K562 (cell line): ENCODE data around the gene KRT36. TPM values are rescaled to one million over a fixed set of nuclear protein-coding genes. Genes with fewer than 3 reads are reported as not detected.

Experiments used
- ATAC-seq: fragments of 200-7000 bp; cut with Tn5 transposase; 3 replicates; pipeline ENCODE4 v1.9.1; 2020; ENCODE audit warnings: moderate library complexity
- BruUV-seq: library from RNA; stranded (reverse); fragments of 400-500 nt; replicated peaks from 2 replicates; lab custom pipeline; 2021; lab: Mats Ljungman, UMichigan
- CTCF ChIA-PET: fragments of 300-600 bp; formaldehyde crosslinking; extraction: SDS; loops from one replicate; lab custom pipeline; 2021; ENCODE audit warnings: low intra/inter-chr PET ratio; lab: Yijun Ruan, JAX
- POLR2A ChIA-PET: fragments of 300-600, 350-650 bp; sonication (Branson Sonifier 250); formaldehyde crosslinking; extraction: SDS; loops from one replicate; lab custom pipeline; 2021; ENCODE audit warnings: antibody characterized with exemption, inconsistent platforms; lab: Yijun Ruan, JAX
- DNase-seq, 4 experiments: peaks; one replicate each; pipeline versions ENCODE4 v3.0.0 to v3.0.0-alpha.2; 2011 to 2018; ENCODE audit warnings: low spot score in 3 of 4, mixed read lengths in 3 of 4; ENCODE audit errors: extremely low read depth in 1 of 4
- FAIRE-seq: peaks from 2 replicates; lab custom pipeline; 2011; peaks lifted over from hg19 to GRCh38; lab: Jason Lieb, UNC
- H2AFZ ChIP-seq: 2 replicates; pipeline ENCODE4 v1.6.0; 2011; ENCODE audit warnings: low read depth, low read length, control low read depth, inconsistent platforms
- H3K27ac ChIP-seq: fragments of 200-600 bp; 3 replicates; pipeline ENCODE4 v1.8.0; 2011; ENCODE audit warnings: low read depth, mild to moderate bottlenecking, control low read depth, inconsistent platforms, low read length, moderate library complexity, mixed read lengths; ENCODE audit errors: extremely low read depth
- H3K27me3 ChIP-seq, 2 experiments: fragments of 300-600 bp in 1 of 2; 2 replicates in 1 of 2; 3 replicates in 1 of 2; pipeline versions ENCODE4 v1.6.0 to v1.8.0; 2011; ENCODE audit warnings: inconsistent platforms in 2 of 2, low read length in 2 of 2, mild to moderate bottlenecking in 1 of 2, mixed read lengths in 1 of 2, moderate library complexity in 1 of 2; ENCODE audit not compliant: control insufficient read depth in 2 of 2, insufficient read depth in 2 of 2
- H3K36me3 ChIP-seq: fragments of 300-600 bp; 3 replicates; pipeline ENCODE4 v1.8.0; 2011; ENCODE audit warnings: mild to moderate bottlenecking, low read length, inconsistent platforms; ENCODE audit not compliant: control insufficient read depth, insufficient read depth
- H3K4me1 ChIP-seq, 2 experiments: fragments of 200-600 bp in 1 of 2; replicated peaks in 1 of 2; 2 replicates in 1 of 2; 3 replicates in 1 of 2; pipeline versions ENCODE4 v1.5.1 to v1.8.0; 2011; ENCODE audit warnings: inconsistent platforms in 2 of 2, low read length in 2 of 2, mild to moderate bottlenecking in 1 of 2, mixed read lengths in 1 of 2, moderate library complexity in 1 of 2; ENCODE audit not compliant: control insufficient read depth in 2 of 2, insufficient read depth in 2 of 2
- H3K4me2 ChIP-seq: 2 replicates; pipeline ENCODE4 v1.6.1; 2011; ENCODE audit warnings: low read length, control low read depth, inconsistent platforms, mixed read lengths; ENCODE audit not compliant: insufficient read depth
- H3K4me3 ChIP-seq: fragments of 200-600 bp; sonication (generic), shearing (Covaris generic); 2 replicates; pipeline ENCODE4 v1.5.1; 2016; ENCODE audit warnings: control low read depth, inconsistent platforms
- H3K79me2 ChIP-seq: fragments of 200-600 bp; 3 replicates; pipeline ENCODE4 v1.8.0; 2011; ENCODE audit warnings: low read length, inconsistent platforms; ENCODE audit not compliant: control insufficient read depth, insufficient read depth
- H3K9ac ChIP-seq, 2 experiments: 2 replicates each; pipeline versions ENCODE4 v1.6.0 to v1.6.1; 2011; ENCODE audit warnings: low read depth in 2 of 2, low read length in 2 of 2, control low read depth in 1 of 2, inconsistent platforms in 1 of 2, mild to moderate bottlenecking in 1 of 2, mixed read lengths in 1 of 2; ENCODE audit not compliant: insufficient read depth in 1 of 2
- H3K9me1 ChIP-seq: one replicate; pipeline ENCODE4 v1.6.0; 2011; ENCODE audit warnings: inconsistent platforms, mild to moderate bottlenecking, low read length, moderate library complexity; ENCODE audit not compliant: control insufficient read depth, insufficient read depth
- H3K9me3 ChIP-seq: replicated peaks from 2 replicates; pipeline ENCODE4 v1.5.1; 2011; ENCODE audit warnings: low read depth, low read length, inconsistent platforms; ENCODE audit not compliant: control insufficient read depth, insufficient read depth
- H4K20me1 ChIP-seq: replicated peaks from 2 replicates; pipeline ENCODE4 v1.6.1; 2011; ENCODE audit warnings: low read length, inconsistent platforms, mixed read lengths; ENCODE audit not compliant: control insufficient read depth, insufficient read depth
- NFIC ChIP-seq: fragments of 450-650 bp; IDR thresholded peaks from 2 replicates; pipeline ENCODE4 v1.6.1; 2017; ENCODE audit warnings: mild to moderate bottlenecking, inconsistent platforms
- NFIX ChIP-seq: fragments of 250-450 bp; sonication (Bioruptor Pico); IDR thresholded peaks from 2 replicates; pipeline ENCODE4 v1.4.0; 2020; ENCODE audit warnings: low read depth, mild to moderate bottlenecking, moderate library complexity
- NFXL1 ChIP-seq: fragments of 450-650 bp; formaldehyde crosslinking; IDR thresholded peaks from 2 replicates; pipeline ENCODE4 v1.4.0; 2021; ENCODE audit warnings: mild to moderate bottlenecking
- PHF8 ChIP-seq: fragments of 200-600 bp; sonication (generic); IDR thresholded peaks from 2 replicates; pipeline ENCODE4 v1.6.1; 2012; ENCODE audit warnings: mixed run types, mild to moderate bottlenecking, inconsistent platforms, low read length, moderate library complexity, borderline replicate concordance
- SPI1 ChIP-seq: IDR thresholded peaks from 2 replicates; pipeline ENCODE4 v1.6.1; 2011; ENCODE audit warnings: low read depth, low read length, control low read depth, borderline replicate concordance
- ZFP36 ChIP-seq: fragments of 150-350 bp; IDR thresholded peaks from 2 replicates; pipeline ENCODE4 v1.6.1; 2018; ENCODE audit warnings: low read length, low read depth; ENCODE audit not compliant: partially characterized antibody
- ZNF24 ChIP-seq: fragments of 450-650 bp; IDR thresholded peaks from 2 replicates; pipeline ENCODE4 v1.6.1; 2016
- WGBS: fragments of 100-300 bp; shearing (Covaris generic); methylation state at CpG from one replicate; pipeline ENCODE4 v1.1.6; 2016; ENCODE audit warnings: low coverage, mixed read lengths; ENCODE audit not compliant: insufficient coverage; ENCODE audit errors: missing lambda C conversion rate; 5-methylcytosine and 5-hydroxymethylcytosine counted together
- in situ Hi-C: fragments of 300-500 bp; cut with MboI; formaldehyde crosslinking; loops from 4 replicates; pipeline ENCODE4 v1.15.0; 2018; ENCODE audit warnings: inconsistent platforms, mixed read lengths
- intact Hi-C: fragments of 100-400 bp; cut with micrococcal nuclease; formaldehyde crosslinking; loops from 2 replicates; pipeline ENCODE4 v1.14.2; 2022
- polyA plus RNA-seq, 8 experiments: library from polyadenylated mRNA; depleted of rRNA in 4 of 8; stranded (reverse) in 5 of 8; unstranded in 3 of 8; fragments of >200 nt; fragmentation: Nextera tagmentation in 2 of 8; fragmentation: Illumina TruSeq in 1 of 8; extraction: Ambion mirVana in 2 of 8; extraction: Trizol in 1 of 8; gene quantifications; 2 replicates each; pipeline versions ENCODE4 v1.2.1 to v1.2.3, GENCODE V29; 2011 to 2014; ENCODE audit warnings: inconsistent platforms in 1 of 8, missing spikeins in 1 of 8
- total RNA-seq, 7 experiments: library from RNA; depleted of rRNA in 6 of 7; stranded (reverse); fragments of >200 nt in 6 of 7; fragmentation: Illumina TruSeq in 2 of 7; extraction: Trizol in 2 of 7; gene quantifications; 2 replicates each; pipeline versions ENCODE4 v1.2.1 to v1.2.3, GENCODE V29; 2011 to 2021; ENCODE audit warnings: low replicate concordance in 1 of 7
- TF ChIP-seq, protein P1 (sequence below): fragments of 450-650 bp; IDR thresholded peaks from 2 replicates; pipeline ENCODE4 v1.6.1; 2018; ENCODE audit not compliant: partially characterized antibody

Gene KRT36
- total and polyA plus RNA-seq, 9 of the 15 experiments (the other 6 are each of a cell fraction or from before 2014, with no cell fraction given): 0.04 TPM; not detected in 8

DNA sequence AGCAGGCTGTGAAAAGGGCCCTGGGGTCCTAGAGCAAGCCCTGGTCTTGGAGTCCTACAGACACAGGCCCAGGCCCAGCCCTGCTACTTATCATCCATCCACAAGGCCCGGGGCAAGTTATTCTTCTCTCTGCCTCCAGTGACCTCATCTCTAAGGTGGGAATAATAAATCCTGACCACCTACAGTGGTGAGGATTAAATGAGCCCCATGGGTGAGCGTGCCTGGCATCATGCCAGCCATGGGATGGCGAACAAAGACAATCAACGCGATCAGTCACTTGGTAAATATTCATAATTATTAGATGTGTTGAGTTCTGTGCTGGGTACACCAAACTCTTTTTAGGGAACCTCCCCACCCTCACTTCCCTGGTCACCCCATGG is 23.4 kb upstream of the KRT36 start:
- Histone ChIP-seq H3K27ac (no peak overlapping the region), H3K9ac (peak overlapping the region in 1 of 2 experiments; percentile 21; a peak in 1 of 4 replicates)
- POLR2A ChIA-PET: interaction anchor here (0.8 to 1.7 kb wide), 3 partner anchors 12 to 15 kb away, joined by 3 to 7 read pairs (median 5); partner anchors contain the start of gene KRT19

DNA sequence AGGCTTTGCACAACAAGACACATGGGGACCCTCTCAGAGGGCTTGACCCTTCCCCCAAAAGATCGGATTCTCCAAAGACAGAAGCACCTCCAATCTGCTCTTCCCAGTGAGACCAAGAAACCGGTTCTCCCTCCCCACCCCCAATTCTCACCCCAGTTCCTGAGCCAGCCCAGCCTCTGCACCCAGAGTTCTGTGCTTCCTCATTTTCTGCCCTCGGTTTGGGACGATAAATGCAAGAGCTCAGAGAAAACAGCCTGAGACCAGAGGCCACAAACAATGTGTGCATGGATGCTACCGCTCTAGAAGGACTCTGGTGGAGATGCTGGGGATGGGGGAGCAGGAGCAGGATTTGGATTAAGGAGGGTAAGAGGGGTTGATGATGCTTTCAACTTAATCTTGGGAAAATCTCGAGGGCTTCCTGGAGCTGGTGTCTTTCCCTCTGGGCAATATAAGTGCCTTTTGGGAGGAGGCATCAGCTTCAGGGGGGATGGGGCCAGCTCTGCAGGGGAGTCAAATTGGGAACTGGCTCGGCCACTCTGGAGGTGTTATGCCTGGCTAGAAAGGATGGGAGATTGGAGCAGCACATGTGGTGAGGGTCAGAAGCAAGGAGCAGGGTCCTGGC is 22.9 kb upstream of the KRT36 start:
- Histone ChIP-seq H3K9me3 (no peaks in the 10 kb centered on the region), H3K27me3 (no peaks in the 10 kb centered on the region)
- DNase-seq (no peak), FAIRE-seq (no peak)
- BruUV-seq: no TSS peak
- CTCF ChIA-PET: no interaction called here
- TF ChIP-seq ZFP36 (peak; percentile 79), PHF8 (no peak), ZNF24 (no peak), SPI1 (peak; percentile 48; the same call in 1 of the 2 replicates)
- TF ChIP-seq, protein P1, sequence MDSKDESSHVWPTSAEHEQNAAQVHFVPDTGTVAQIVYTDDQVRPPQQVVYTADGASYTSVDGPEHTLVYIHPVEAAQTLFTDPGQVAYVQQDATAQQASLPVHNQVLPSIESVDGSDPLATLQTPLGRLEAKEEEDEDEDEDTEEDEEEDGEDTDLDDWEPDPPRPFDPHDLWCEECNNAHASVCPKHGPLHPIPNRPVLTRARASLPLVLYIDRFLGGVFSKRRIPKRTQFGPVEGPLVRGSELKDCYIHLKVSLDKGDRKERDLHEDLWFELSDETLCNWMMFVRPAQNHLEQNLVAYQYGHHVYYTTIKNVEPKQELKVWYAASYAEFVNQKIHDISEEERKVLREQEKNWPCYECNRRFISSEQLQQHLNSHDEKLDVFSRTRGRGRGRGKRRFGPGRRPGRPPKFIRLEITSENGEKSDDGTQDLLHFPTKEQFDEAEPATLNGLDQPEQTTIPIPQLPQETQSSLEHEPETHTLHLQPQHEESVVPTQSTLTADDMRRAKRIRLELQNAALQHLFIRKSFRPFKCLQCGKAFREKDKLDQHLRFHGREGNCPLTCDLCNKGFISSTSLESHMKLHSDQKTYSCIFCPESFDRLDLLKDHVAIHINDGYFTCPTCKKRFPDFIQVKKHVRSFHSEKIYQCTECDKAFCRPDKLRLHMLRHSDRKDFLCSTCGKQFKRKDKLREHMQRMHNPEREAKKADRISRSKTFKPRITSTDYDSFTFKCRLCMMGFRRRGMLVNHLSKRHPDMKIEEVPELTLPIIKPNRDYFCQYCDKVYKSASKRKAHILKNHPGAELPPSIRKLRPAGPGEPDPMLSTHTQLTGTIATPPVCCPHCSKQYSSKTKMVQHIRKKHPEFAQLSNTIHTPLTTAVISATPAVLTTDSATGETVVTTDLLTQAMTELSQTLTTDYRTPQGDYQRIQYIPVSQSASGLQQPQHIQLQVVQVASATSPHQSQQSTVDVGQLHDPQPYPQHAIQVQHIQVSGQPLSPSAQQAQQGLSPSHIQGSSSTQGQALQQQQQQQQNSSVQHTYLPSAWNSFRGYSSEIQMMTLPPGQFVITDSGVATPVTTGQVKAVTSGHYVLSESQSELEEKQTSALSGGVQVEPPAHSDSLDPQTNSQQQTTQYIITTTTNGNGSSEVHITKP: peak; percentile 74
- TF ChIP-seq, all 486 proteins: peak for 3
- Histone ChIP-seq H3K79me2 (no peaks in the 10 kb centered on the region), H3K27ac (no peak overlapping the region), H3K4me3 (no peak overlapping the region), H3K9ac (peak overlapping the region in 1 of 2 experiments; percentile 21; a peak in 1 of 4 replicates), H3K9me1 (no peaks in the 10 kb centered on the region), H3K4me2 (no peak overlapping the region), H3K36me3 (no peaks in the 10 kb centered on the region), H3K4me1 (peaks cover 37 to 44% of the 10 kb centered on the region in 2 experiments), H4K20me1 (no peaks in the 10 kb centered on the region), H2AFZ (peak overlapping the region; percentile 36)
- ATAC-seq: no peak
- POLR2A ChIA-PET: interaction anchor here (0.6 to 1.6 kb wide), 5 partner anchors 12 to 928 kb away, joined by 3 to 7 read pairs (median 3); partner anchors contain the start of gene KRT19
- 26% methylated on average over 7 of the region's 7 CpGs for WGBS
- intact Hi-C loops (no loop called here), in situ Hi-C loops (no loop called here)

More for the DNA sequence above, 23.4 kb upstream of the KRT36 start:
- Histone ChIP-seq H3K4me1 (peaks cover 37 to 44% of the 10 kb centered on the region in 2 experiments), H4K20me1 (no peaks in the 10 kb centered on the region), H3K9me3 (no peaks in the 10 kb centered on the region), H2AFZ (no peak overlapping the region), H3K9me1 (no peaks in the 10 kb centered on the region), H3K36me3 (no peaks in the 10 kb centered on the region), H3K27me3 (no peaks in the 10 kb centered on the region), H3K79me2 (no peaks in the 10 kb centered on the region), H3K4me3 (no peak overlapping the region), H3K4me2 (no peak overlapping the region)
- no TSS peak for BruUV-seq
- WGBS: 66% methylated on average over 5 of the region's 5 CpGs
- CTCF ChIA-PET: no interaction called here
- TF ChIP-seq NFIC (peak; percentile 77), NFIX (CRISPR knock-in tag) (0 out of 2 replicates have a peak, but pooled peaks have one; percentile 23), NFXL1 (CRISPR knock-in tag) (no peak)
- intact Hi-C loops: no loop called here
- ATAC-seq (no peak), DNase-seq (no peak), FAIRE-seq (no peak)
- in situ Hi-C loops: no loop called here
